Right lobe of liver (tissue), 4 donors: ENCODE measurements around the gene MAN2B2.

Source experiments
- POLR2A ChIP-seq: fragments of 450-650 bp; IDR thresholded peaks from one replicate; pipeline ENCODE4 v1.6.1; 2017; ENCODE audit warnings: antibody characterized with exemption, mild to moderate bottlenecking
- TF ChIP-seq, protein P1 (sequence below), 4 donors: fragments of 200-600 bp in 3 of 4; fragments of 450-650 bp in 1 of 4; IDR thresholded peaks; one replicate each; pipeline versions ENCODE4 v1.5.1 to v1.8.0; 2016 to 2022; ENCODE audit warnings: antibody characterized with exemption in 4 of 4, mild to moderate bottlenecking in 2 of 4
- donor health status: DM: no; HTN: no; CAD: no.
- donor health status: DM: no; HTN: no; CAD: no.
- donor health status: DM: no; HTN: yes; CAD: no.

DNA sequence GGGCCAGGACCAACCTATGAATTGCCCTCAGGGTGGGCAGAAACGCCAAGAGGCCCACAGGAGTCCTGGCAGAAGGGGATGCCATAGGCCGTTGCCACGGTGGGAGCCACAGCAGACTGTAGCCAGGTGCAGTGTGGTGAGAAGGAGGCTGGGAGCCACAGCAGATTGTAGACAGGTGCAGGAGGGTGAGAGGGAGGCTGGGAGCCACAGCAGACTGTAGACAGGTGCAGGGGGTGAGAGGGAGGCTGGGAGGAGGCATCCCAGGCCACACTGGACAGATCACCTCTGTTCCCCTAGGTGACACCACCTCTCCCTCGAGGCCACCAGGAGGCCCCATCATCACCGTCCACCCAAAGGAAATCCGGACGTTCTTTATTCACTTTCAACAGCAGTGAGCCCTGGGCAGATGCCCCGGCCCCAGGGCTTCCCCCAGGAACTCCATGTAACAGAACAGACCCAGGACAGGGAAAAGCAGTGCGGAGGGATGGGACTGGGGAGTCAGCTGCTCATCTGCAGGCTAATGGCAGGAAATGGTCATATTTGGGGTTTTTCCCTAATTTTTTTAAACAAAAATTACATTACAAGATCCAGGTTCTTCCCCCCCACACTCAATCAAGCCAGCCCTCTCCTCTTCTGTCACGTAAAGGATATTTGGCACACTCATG is 46.0 kb downstream of the MAN2B2 start:
- TF ChIP-seq, protein P1, sequence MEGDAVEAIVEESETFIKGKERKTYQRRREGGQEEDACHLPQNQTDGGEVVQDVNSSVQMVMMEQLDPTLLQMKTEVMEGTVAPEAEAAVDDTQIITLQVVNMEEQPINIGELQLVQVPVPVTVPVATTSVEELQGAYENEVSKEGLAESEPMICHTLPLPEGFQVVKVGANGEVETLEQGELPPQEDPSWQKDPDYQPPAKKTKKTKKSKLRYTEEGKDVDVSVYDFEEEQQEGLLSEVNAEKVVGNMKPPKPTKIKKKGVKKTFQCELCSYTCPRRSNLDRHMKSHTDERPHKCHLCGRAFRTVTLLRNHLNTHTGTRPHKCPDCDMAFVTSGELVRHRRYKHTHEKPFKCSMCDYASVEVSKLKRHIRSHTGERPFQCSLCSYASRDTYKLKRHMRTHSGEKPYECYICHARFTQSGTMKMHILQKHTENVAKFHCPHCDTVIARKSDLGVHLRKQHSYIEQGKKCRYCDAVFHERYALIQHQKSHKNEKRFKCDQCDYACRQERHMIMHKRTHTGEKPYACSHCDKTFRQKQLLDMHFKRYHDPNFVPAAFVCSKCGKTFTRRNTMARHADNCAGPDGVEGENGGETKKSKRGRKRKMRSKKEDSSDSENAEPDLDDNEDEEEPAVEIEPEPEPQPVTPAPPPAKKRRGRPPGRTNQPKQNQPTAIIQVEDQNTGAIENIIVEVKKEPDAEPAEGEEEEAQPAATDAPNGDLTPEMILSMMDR (IDR thresholded peaks at IDR 0.05) = no peak
- TF ChIP-seq POLR2A = no peak
